DND-41 (cell line): Measurements from ENCODE around the gene JADE2.

Experiments
- ATAC-seq: fragments of 200-7000 bp; cut with Tn5 transposase; 3 replicates; pipeline ENCODE4 v1.9.1; 2021; ENCODE audit warnings: low read depth; ENCODE audit not compliant: insufficient read depth
- DNase-seq: peaks from one replicate; pipeline ENCODE4 v3.0.0-alpha.2; 2020
- H2AFZ ChIP-seq: 2 replicates; pipeline ENCODE4 v1.6.0; 2012; ENCODE audit warnings: low read depth, low read length
- H3K27ac ChIP-seq: 2 replicates; pipeline ENCODE4 v1.5.1; 2012; ENCODE audit warnings: low read length, inconsistent platforms
- H3K27me3 ChIP-seq: fragments of 200-600 bp; sonication (generic); 2 replicates; pipeline ENCODE4 v1.6.0; 2012; ENCODE audit warnings: low read length, mild to moderate bottlenecking, inconsistent platforms; ENCODE audit not compliant: insufficient read depth, poor library complexity
- H3K36me3 ChIP-seq: 2 replicates; pipeline ENCODE4 v1.5.1; 2012; ENCODE audit warnings: low read length, inconsistent platforms; ENCODE audit not compliant: insufficient read depth
- H3K4me1 ChIP-seq: 2 replicates; pipeline ENCODE4 v1.5.1; 2012; ENCODE audit warnings: mild to moderate bottlenecking, low read length; ENCODE audit not compliant: insufficient read depth
- H3K4me2 ChIP-seq: 2 replicates; pipeline ENCODE4 v1.6.0; 2012; ENCODE audit warnings: mild to moderate bottlenecking, moderate library complexity, low read length, inconsistent platforms; ENCODE audit not compliant: insufficient read depth
- H3K4me3 ChIP-seq, 2 experiments: fragments of 200-600 bp in 1 of 2; shearing (Covaris generic) in 1 of 2; 2 replicates each; pipeline ENCODE4 v1.5.1; 2012 to 2016; ENCODE audit warnings: inconsistent platforms in 2 of 2, low read length in 2 of 2, mild to moderate bottlenecking in 2 of 2, low read depth in 1 of 2, moderate library complexity in 1 of 2
- H3K79me2 ChIP-seq: 2 replicates; pipeline ENCODE4 v1.6.0; 2012; ENCODE audit warnings: low read length, inconsistent platforms; ENCODE audit not compliant: insufficient read depth
- H3K9ac ChIP-seq: 2 replicates; pipeline ENCODE4 v1.6.0; 2012; ENCODE audit warnings: low read depth, mild to moderate bottlenecking, inconsistent platforms, low read length, moderate library complexity
- H3K9me3 ChIP-seq: 2 replicates; pipeline ENCODE4 v1.5.1; 2012; ENCODE audit warnings: low read length, moderate library complexity, mild to moderate bottlenecking, inconsistent platforms; ENCODE audit not compliant: insufficient read depth, severe bottlenecking
- H4K20me1 ChIP-seq: 2 replicates; pipeline ENCODE4 v1.6.0; 2012; ENCODE audit warnings: low read length; ENCODE audit not compliant: insufficient read depth
- CTCF ChIP-seq: IDR thresholded peaks from 2 replicates; pipeline ENCODE4 v1.5.1; 2012; ENCODE audit warnings: borderline replicate concordance, low read length, moderate library complexity, mild to moderate bottlenecking; ENCODE audit not compliant: poor library complexity, severe bottlenecking; ENCODE audit errors: extremely low read depth
- EZH2 ChIP-seq: IDR thresholded peaks from 3 replicates; pipeline ENCODE4 v1.6.1; 2012; ENCODE audit warnings: borderline replicate concordance, low read depth, mild to moderate bottlenecking, moderate library complexity, low read length, inconsistent platforms; ENCODE audit not compliant: severe bottlenecking

Gene JADE2

GRCh38 chr5:134527961-134528424 lies 2.5 kb downstream of the JADE2 start:
- Histone ChIP-seq H3K4me1 (peaks cover 34% of the 10 kb centered on the region), H4K20me1 (peaks cover 54% of the 10 kb centered on the region), H3K9ac (peak overlapping the region; percentile 91), H3K36me3 (peaks cover 25% of the 10 kb centered on the region), H3K27me3 (no peaks in the 10 kb centered on the region), H3K4me2 (peak overlapping the region; percentile 98), H3K79me2 (peaks cover 78% of the 10 kb centered on the region), H2AFZ (peak overlapping the region; percentile 48), H3K4me3 (peak overlapping the region; percentile 92 to 94), H3K9me3 (no peaks in the 10 kb centered on the region), H3K27ac (peak overlapping the region; percentile 87)
- DNase-seq (no peak), ATAC-seq (no peak)
- TF ChIP-seq EZH2, result no peak
- no peak for TF ChIP-seq CTCF

GRCh38 chr5:134528556-134528955 lies 3.1 kb downstream of the JADE2 start:
- no peak for TF ChIP-seq EZH2
- peaks cover 31% of the 10 kb centered on the region for H3K4me1 ChIP-seq
- H3K27ac ChIP-seq, result peak overlapping the region; percentile 87; the same call in 1 of the 2 replicates
- DNase-seq, result no peak
- peak overlapping the region; percentile 98 for H3K4me2 ChIP-seq
- H3K27me3 ChIP-seq, result no peaks in the 10 kb centered on the region
- peaks cover 83% of the 10 kb centered on the region for H3K79me2 ChIP-seq
- H2AFZ ChIP-seq, result no peak overlapping the region
- no peaks in the 10 kb centered on the region for H3K9me3 ChIP-seq
- H3K36me3 ChIP-seq, result peaks cover 25% of the 10 kb centered on the region
- peaks cover 60% of the 10 kb centered on the region for H4K20me1 ChIP-seq
- ATAC-seq, result no peak
- H3K4me3 ChIP-seq, result peak overlapping the region in 1 of 2 experiments; percentile 92; a peak in 1 of 4 replicates
- peak overlapping the region; percentile 91 for H3K9ac ChIP-seq

GRCh38 chr5:134529460-134529859 lies 4.0 kb downstream of the JADE2 start:
- H3K27me3 ChIP-seq, result no peaks in the 10 kb centered on the region
- peaks cover 31% of the 10 kb centered on the region for H3K36me3 ChIP-seq
- H2AFZ ChIP-seq, result no peak overlapping the region
- H4K20me1 ChIP-seq, result peaks cover 69% of the 10 kb centered on the region
- peaks cover 23% of the 10 kb centered on the region for H3K4me1 ChIP-seq
- H3K4me2 ChIP-seq, result peak overlapping the region; percentile 98; the same call in 1 of the 2 replicates
- H3K4me3 ChIP-seq, result no peak overlapping the region
- 0 out of 2 replicates have a peak overlapping the region, but pooled peaks have one; percentile 19 for H3K27ac ChIP-seq
- DNase-seq (no peak), ATAC-seq (no peak)
- no peak for TF ChIP-seq EZH2
- no peak for TF ChIP-seq CTCF
- H3K9me3 ChIP-seq, result no peaks in the 10 kb centered on the region
- H3K9ac ChIP-seq, result no peak overlapping the region
- peaks cover 92% of the 10 kb centered on the region for H3K79me2 ChIP-seq

GRCh38 chr5:134530301-134531077 lies 5.0 kb downstream of the JADE2 start:
- Histone ChIP-seq H3K4me3 (no peak overlapping the region), H3K9me3 (no peaks in the 10 kb centered on the region), H3K27ac (no peak overlapping the region), H2AFZ (no peak overlapping the region), H3K4me1 (peaks cover 23% of the 10 kb centered on the region), H3K36me3 (peaks cover 40% of the 10 kb centered on the region), H3K9ac (no peak overlapping the region), H3K79me2 (peaks cover 100% of the 10 kb centered on the region), H4K20me1 (peaks cover 79% of the 10 kb centered on the region), H3K27me3 (no peaks in the 10 kb centered on the region), H3K4me2 (no peak overlapping the region)
- no peak for DNase-seq
- no peak for TF ChIP-seq CTCF
- no peak for TF ChIP-seq EZH2
- ATAC-seq, result no peak
